NCI-H2029 (cell line): Measurements from ENCODE around the gene SEZ6L.
"Not testable (repeated sequence)": the region's sequence is repeated elsewhere in the genome, so short reads cannot be mapped to it uniquely, and the experiment has no call there.

Experiments used
- DNase-seq: peaks from one replicate; lab custom pipeline; 2025; lab: John Stamatoyannopoulos, UW

SEZ6L gene

DNA sequence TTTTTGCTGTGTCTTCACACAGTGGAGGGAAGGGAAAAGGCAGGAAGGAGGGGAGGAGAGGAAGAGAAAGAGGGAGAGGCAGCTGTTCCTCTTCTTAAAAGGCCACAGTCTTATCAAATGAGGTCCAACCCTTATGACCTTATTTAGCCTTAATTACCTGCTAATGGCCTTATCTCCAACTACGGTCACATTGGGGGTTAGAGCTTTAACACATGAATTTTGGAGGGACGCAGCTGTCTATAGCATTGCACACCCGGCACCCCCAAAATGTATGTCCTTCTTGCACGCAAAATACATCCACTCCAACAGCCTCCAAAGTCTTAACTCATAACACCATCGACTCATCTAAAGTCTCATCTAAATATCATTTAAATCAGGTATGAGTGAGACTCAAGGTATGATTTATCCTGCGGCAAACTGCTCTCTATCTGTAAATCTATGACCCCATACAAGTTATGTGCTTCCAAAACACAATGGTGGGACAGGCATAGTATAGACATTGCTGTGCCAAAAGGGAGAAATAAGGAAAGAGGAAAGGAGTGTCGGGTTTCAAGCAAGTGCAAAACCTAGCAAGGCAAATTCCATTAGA, 214.8 kb downstream of the SEZ6L start:
- DNase-seq = no peak

DNA sequence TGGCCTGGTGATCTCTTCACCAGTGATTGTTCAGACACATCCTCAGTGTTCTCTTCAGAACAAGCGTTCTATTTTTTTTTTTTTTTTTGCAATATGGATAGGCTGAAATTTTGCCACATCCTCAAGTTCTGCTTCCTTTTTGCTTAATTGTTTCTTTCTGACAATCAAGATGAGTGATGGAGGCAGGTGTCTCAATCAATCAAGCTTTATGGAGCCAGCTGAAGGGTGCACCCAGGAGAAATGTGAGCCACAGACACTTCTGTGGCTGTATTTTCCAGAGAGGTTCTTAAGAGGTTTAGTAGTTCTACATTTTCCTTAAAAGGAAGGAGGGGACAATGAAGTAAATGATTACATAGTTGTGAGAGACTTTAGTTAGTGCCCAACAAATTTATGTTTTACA, 215.9 kb downstream of the SEZ6L start:
- no peak for DNase-seq

DNA sequence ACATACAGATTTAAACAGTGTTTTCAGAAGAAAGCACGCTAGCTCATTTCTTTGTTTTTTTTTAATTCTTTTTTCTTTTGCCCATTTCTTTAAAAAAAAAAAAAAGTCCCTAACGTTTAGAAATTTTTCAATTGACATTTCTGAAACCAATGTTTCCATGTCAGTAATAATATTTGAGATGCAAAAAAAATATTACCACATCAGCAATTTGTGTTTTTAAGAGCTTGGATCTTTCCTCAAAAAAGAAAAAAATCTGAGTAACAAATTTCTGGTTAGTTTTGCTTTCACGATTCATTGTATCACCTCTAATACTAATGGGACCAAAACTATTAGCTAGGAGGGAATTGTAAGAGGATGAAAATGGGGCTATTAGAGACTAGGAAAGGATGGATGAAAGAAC, 219.9 kb downstream of the SEZ6L start:
- DNase-seq = no peak

DNA sequence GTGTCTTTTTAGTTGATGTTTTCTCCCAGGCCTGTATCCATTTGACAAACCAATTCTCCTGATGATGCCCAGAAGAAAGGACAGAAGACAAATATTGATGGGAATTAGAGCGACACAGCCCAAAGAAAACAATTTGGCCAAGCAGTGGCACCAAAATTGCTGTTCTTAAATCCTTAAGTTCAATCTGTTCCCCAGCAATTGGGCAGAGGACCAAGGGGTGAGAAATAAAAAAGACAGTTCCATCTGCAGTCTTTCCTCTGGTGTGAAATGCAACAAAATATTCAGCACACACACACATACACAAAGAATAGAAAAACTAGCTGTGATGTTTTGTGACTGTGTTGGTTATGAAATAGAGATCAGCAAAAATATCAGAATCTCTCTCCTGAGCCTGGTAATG, 221.8 kb downstream of the SEZ6L start:
- no peak for DNase-seq

DNA sequence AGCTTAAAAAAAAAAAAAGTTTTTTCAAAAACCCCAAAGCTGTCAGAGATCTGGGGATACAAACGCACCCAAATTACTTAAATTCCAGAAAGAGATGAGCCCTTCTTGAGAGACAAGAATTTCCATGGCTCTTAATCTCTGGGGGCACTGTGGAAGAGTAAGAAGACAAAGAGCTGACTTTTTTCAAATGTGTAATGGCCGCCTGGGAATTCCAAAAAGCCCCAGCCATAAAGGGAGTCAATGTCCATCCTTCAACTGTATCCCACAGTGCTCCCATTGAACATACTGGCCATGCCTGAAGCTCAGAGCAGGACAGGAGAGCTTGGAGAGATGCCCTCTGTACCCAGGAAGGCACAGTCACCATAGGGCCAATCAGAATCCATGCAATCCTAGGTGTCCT, 222.4 kb downstream of the SEZ6L start:
- no peak for DNase-seq

DNA sequence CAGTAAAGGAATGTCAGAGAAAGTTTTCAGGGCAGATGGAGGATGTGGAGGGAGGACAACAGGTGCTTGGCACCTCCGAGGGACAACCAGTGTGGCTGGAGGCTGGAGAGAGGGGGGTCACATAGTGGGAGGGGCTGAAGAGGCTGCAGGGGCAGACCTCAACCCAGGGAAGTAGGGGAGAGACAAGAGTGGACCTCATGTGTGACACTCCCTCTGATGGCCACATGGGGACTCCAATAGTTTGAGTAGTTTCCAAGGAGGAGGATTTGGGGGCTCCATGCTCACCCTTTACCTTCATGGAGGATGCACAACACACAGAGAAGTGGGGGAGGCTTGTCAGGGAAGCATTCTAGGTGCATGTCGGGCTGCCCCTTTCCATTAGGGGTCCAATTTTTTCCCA, 224.7 kb downstream of the SEZ6L start:
- DNase-seq = no peak

DNA sequence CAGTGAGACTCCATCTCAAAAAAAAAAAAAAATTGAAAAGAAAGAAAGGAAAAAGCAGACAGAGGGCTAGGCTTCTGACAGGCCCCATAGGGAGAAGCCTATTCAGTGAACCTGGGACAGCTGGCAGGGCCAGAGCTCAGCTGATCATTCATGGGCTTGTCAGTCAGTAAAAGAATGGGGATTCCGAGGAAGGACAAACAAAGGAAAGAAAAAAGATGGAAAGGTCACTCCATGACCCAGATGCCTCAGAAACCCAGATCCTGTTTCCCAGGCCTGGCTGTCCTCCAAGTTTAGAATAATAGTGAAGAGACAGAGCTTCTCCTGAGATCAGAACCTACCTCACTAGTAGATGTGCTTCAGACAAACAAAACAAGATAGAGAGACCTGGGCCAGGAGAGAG, 225.5 kb downstream of the SEZ6L start:
- peak; percentile 23 for DNase-seq

DNA sequence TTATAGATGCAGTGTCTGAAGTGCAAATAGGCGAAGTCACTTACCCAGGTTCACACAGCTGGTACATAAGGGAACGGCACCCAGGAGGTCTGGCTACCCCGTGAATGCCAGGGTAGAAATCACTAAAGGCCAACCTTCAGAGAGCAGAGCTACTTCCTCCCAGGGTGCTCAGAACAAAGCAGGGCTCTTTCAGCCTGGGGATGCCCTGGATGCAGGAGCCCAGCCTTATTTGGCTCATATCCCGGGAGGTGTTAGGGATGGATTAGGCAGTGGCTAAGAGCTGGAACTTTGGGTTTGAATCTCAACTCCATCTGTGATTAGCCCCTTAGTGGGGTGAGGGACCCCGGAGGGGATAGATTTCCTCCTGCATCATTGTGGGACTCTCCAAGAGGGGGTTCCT, 226.7 kb downstream of the SEZ6L start:
- DNase-seq = no peak

DNA sequence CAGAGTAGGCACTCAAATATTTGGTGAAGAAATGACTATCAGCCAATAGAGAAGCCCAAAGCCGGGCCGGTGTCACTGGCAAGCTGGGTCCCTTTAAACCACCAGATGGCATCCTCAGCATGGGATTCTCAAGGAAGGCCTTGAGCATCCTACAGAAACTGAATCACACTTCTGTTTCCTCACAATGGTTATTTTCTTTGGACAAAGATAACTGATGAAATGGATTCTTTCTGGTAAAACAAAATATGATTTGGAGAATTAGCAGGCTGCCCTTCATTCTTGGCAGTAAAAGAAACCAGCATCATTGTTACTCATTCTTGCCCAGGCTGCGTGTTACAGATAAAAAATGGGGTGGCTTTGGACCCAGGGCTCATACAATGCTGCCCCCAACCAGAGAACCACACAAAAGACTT, 229.5 kb downstream of the SEZ6L start:
- DNase-seq = peak; percentile 35

DNA sequence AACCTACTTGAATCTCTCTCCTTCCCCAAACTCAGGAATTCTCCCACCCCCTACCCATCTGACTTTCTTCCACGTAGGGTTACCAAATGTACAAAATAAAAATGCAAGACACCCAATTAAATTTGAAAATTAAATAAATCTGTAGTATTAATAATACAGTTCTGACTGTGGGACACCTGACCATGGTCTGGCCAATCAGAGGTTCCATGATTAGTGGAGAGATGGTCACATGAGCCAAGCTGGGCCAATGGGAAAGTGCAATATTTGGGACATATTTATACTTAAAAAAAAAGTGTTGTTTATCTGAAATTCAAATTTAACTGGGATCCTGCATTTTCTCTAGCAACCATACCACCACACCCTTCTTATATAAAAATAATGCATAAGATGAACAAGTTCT, 230.0 kb downstream of the SEZ6L start:
- DNase-seq = no peak

DNA sequence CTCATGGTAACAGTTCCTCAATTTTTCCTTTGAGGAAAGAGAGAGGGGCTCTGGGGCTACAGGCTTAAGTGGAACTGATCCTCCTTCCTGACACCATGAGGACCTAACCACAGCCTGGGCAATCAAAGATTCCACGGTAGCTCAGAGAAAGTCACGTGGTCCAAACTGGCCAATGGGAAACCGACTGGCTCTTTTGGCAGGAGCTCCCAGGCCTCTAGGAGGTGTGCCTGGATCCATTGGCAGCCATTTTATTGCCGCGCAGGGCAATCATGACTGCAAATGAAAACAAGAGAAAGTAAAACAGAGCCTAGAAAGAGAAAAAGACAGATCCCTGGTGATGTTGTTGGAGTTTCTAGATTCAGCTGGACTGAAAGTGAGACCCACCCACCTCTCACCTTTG, 232.5 kb downstream of the SEZ6L start:
- DNase-seq = no peak

DNA sequence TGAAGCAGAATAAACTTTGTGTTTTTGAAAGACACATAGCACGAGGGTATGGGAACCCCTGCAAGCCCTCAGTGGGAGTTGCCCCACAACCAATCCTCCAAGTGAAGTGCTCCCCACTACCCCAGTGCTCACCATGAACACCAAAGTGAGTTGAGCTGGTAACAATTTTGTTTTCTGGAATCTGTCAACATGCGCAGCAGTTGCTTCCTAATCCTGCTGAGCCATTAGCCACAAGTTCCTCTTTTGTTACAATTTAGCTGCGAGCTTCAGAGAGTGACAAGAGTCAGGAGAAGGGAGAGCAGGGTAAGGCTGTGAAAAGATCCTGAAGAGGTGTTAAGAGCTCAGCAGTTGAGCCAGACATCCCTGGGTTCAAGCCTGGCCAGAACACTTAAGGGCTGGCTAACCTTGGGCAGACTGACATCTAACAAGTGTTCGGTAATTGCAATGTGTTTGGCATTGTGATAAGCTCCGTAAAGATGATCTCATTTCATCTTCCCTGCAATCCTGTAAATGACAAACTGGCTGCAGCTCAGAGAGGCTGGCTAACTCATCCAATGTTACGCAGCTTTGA, 235.7 kb downstream of the SEZ6L start:
- DNase-seq = peak; percentile 17

DNA sequence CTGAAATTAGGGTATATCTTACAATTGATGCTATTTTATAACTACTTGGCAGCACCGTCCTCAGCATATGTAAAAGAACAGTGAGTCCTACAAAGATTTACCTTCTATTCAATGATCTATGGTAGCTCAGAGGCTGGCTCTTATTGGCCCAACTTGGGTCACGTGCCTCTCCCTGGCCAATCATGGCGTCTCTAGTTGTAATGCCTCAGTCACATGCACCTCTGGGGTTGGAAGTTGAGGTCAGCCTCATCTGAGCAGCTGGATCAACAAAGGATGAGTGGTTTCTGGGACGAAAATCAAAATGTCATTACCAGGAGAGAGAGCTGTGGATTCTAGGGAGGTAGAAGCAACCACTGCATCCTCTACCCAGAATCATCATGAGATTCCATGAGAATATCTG, 236.9 kb downstream of the SEZ6L start:
- DNase-seq = peak; percentile 97

DNA sequence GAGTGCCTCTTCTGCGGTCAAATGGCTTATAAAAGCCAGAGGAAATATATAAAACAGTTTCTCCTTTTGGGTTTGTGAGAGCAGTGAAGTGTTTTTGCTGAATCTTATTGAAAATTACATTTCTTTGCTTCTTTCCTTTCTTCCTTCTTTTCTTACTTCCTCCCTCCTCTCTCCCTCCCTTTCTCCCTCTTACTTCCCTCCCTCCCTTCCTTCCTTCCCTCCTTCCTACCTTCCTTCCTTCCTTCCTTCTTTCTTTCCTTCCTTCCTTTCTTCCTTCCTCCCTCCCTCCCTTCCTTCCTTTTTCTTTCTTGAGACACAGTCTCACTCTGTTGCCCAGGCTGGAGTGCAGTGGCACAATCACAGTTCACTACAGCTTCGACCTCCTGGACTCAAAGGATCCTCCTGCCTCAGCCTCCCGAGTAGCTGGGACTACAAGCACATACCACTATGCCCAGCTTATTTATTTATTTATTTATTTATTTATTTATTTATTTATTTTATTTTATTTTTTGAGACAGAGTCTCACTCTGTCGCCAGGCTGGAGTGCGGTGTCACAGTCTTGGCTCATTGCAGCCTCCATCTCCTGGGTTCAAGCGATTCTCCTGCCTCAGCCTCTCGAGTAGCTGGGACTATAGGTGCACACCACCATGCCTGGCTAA, 239.4 kb downstream of the SEZ6L start:
- not testable (repeated sequence) for DNase-seq

DNA sequence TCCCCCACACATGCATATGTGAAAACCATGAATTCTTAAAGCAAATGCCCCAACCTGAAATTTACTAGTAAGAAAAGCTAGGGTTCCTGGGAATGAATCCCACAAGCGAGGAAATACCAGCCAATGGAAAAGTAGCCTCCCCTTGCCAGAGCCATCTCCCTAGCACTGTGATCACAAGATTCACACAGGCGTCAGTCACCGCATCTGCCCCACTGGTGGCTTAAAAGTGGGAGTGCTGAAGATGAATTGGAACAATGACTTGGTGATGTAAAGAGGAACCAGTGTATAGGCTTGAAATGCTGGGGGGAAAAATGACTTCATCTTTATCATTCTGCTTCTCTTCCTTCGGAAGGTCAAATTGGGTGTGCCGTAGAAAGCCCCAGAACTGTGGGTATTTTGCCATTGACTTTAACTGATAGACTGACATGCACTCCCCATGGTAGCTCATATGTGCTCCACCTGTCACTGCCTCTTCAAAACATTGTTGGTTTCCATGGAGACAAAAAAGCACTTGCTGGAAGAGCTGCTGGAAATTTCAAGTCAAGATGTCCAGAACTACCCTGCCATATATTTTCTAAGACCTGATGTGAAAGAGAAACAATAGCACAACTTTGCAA, 240.6 kb downstream of the SEZ6L start:
- no peak for DNase-seq

DNA sequence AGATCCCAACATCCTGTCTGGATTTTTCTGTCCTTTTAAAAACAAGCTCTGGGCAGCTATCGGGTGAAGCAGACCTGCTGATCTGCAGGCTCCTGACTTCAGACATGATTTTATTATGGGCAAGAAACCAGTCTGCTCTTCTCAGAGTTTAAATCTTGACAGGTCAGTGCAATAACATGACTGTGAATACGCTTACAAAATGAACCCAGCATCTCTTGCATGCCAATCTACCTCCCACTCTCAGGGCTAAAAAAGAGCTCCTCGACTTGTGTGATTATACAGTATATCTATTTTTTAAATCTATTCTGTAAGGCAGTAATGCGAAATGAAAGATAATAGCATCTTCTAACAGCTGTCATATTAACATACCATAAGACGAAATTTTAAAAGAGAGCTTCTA, 241.1 kb downstream of the SEZ6L start:
- no peak for DNase-seq

DNA sequence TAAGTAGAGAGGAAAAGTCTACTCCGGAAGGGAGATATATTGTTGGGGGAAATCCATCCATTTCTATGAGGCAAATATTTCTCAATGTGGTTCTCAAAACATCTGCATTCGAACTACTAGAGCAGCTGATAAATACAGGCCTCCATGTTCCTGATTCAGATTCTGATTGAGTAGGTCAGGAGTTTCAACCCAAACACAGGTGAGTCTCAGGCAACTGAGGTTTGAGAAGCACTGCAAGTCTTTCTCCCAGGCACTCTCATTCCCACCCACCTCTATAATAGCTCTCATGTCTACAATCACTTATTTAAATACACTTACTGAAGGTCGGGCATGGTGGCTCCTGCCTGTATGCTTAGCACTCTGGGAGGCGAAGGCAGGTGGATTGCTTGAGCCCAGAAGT, 245.1 kb downstream of the SEZ6L start:
- no peak for DNase-seq

DNA sequence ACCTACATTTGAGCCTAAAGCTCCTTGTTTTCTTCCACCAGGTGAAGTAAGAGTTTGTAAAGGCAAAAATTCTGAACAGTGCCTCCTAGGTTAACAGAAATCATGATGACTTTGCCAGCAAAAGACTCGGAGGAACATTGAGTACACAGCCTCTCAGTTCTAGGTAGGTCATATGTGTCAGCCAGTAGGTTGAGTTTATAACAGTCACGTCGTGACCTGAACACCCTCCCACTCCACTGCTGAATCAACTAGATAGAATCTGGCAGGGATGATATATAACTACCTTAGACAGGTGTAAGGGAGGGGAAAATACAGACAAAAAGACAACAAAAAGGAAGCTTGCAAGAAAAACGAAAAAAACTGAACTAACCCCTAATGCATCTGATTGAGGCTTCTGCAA, 247.0 kb downstream of the SEZ6L start:
- no peak for DNase-seq

DNA sequence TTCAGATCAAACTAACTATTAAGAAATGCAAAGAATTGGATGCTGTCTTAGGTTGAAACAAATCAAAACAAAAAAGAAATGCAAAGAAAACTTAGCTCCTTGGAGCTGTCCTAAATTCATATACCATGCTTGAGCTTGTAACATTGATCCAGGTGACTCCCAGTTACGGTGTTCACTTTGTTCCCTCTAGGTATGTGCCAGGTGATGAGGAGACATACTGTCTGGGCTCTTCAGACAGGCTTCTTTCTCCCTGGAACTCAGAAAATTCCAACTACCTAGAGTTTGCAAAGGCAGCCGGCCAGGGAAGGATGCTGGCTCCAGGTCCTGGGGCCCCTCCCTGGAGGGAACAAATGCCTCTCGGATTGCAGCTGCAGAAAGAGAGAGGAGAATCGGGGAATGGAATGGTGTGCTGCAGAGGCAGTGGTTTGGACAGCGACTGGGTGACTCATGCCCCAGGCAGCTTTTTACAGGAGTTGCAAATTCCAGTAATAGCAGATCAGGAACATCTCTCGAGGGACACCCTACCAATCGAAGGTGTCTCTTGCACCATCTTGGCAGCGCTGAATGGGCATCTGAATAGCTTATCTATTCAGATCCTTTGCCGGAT, 247.5 kb downstream of the SEZ6L start:
- no peak for DNase-seq

DNA sequence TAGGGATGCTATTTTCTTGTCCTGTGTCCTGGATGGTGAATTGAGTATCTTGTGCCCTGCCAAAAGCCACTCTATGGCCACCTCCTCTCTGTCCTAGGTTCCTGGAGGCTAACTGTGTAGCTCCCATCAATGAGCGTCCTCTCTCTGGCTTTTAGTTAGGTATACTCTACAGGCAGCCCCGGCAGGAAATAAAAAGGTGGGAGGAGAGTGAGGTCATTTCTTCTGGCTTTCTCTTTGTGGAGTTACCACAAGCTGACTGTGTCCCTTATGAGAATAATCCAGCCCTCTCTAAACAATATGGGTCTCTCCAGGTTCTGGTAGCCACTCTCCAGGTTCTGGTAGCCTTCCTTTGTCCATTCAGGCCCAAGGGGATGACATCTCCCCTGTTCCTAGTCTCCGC, 248.1 kb downstream of the SEZ6L start:
- DNase-seq = no peak

DNA sequence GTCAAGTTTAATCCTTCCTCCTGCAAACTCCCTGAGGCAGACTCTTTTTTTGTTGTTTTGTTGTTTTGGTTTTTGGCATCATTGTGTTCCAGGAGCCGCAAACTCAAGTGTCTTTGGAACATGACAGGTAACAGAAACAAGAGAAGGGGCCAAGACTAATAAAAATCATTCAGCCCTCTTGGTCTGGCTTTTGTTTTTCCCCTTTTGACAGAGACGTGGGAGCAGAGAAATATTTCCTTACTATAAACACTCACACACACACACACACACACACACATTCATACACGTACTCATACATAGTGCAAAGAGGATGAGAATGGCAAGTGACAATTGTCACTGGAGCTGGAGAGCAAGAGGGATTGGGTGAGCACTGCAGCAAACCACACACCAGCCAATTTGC, 249.4 kb downstream of the SEZ6L start:
- DNase-seq = peak; percentile 16

DNA sequence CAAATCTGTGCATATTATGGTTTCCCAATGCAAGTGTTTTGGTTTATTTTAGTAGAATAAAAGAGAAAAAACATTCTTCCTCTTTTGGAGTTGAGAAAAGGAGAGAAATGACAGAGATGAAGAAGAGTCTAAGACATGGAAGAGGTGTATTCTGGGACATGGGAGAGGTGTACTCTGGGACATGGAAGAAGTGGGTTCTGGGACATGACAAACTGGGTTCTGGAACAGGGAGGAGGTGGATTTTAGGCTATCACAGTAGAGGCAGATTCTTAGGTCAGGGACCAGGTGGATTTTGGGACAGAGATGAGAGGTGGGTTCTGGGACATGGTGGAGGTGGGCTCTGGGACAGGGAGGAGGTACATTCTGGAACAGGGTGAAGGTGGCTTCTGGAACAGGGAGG, 257.7 kb downstream of the SEZ6L start:
- no peak for DNase-seq
